KBM-7 (cell line): ENCODE data around the gene CELA3A.

Experiments used
- DNase-seq: peaks from one replicate; pipeline ENCODE4 v3.0.0-alpha.2; 2015
- in situ Hi-C: fragments of 300-500 bp; cut with MboI; formaldehyde crosslinking; loops from 2 replicates; pipeline ENCODE4 v1.14.3; 2020; ENCODE audit warnings: low sequenced_read_pairs, low pct_unique_long_range_greater_than_20kb, mixed read lengths

CELA3A gene

GRCh38 chr1:22041505-22041904 lies 40.0 kb downstream of the CELA3A start:
- in situ Hi-C loops, result no loop called here

GRCh38 chr1:22043198-22043769 lies 41.8 kb downstream of the CELA3A start:
- in situ Hi-C loops, result no loop called here
- DNase-seq, result no peak

More at GRCh38 chr1:22041505-22041904, 40.0 kb downstream of the CELA3A start:
- DNase-seq, result no peak

GRCh38 chr1:22044690-22045420 lies 43.4 kb downstream of the CELA3A start:
- in situ Hi-C loops, result no loop called here
- DNase-seq, result no peak

- in situ Hi-C loops, result no loop called here
- no peak for DNase-seq
Measured at GRCh38 chr1:22045604-22046228, 44.3 kb downstream of the CELA3A start.

- in situ Hi-C loops, result no loop called here
- no peak for DNase-seq
Measured at GRCh38 chr1:22048351-22049192, 47.1 kb downstream of the CELA3A start.

GRCh38 chr1:22050330-22050729 lies 48.9 kb downstream of the CELA3A start:
- DNase-seq, result no peak
- in situ Hi-C loops, result no loop called here

- in situ Hi-C loops, result no loop called here
- no peak for DNase-seq
Measured at GRCh38 chr1:22051607-22052114, 50.2 kb downstream of the CELA3A start.

- peak; percentile 97 for DNase-seq
- in situ Hi-C loops, result no loop called here
Measured at GRCh38 chr1:22052115-22053016, 50.9 kb downstream of the CELA3A start, which contains the start of gene CDC42. CDC42 (plus strand) TSS chr1:22052709; CDS start chr1:22078479, 25,770 bp downstream.

GRCh38 chr1:22053017-22053860 lies 51.8 kb downstream of the CELA3A start:
- in situ Hi-C loops, result no loop called here
- DNase-seq, result peak; percentile 80

- in situ Hi-C loops, result no loop called here
- no peak for DNase-seq
Measured at GRCh38 chr1:22053861-22054770, 52.7 kb downstream of the CELA3A start.

GRCh38 chr1:22055463-22055862 lies 54.0 kb downstream of the CELA3A start:
- in situ Hi-C loops, result no loop called here

GRCh38 chr1:22056043-22056442 lies 54.6 kb downstream of the CELA3A start:
- DNase-seq, result no peak
- in situ Hi-C loops, result no loop called here

More at GRCh38 chr1:22055463-22055862, 54.0 kb downstream of the CELA3A start:
- DNase-seq, result no peak

GRCh38 chr1:22056936-22057335 lies 55.5 kb downstream of the CELA3A start:
- in situ Hi-C loops, result no loop called here
- DNase-seq, result no peak

GRCh38 chr1:22057861-22058260 lies 56.4 kb downstream of the CELA3A start:
- DNase-seq, result no peak
- in situ Hi-C loops, result no loop called here
